Activated T-cell treated with anti-CD3 and anti-CD28 coated beads, Interleukin-2, amount 50 U/mL, for 72 hours (primary cell): ENCODE results near the gene CCDC14. TPM values are rescaled to one million over a fixed set of nuclear protein-coding genes. Genes with fewer than 3 reads are reported as not detected.
"Not testable (repeated sequence)": the region's sequence is repeated elsewhere in the genome, so short reads cannot be mapped to it uniquely, and the experiment has no call there.

ENCODE experiments used
- ATAC-seq, 2 donors: fragments of 150-1000 bp; cut with Tn5 transposase; replicated peaks in 1 of 2; 2 replicates each; pipeline ENCODE4 v1.10.0; 2021; ENCODE audit warnings: moderate library complexity in 2 of 2, mild to moderate bottlenecking in 1 of 2
- DNase-seq, 2 donors: peaks; one replicate each; pipeline ENCODE4 v3.0.0; 2021 to 2022; ENCODE audit warnings: mixed read lengths in 1 of 2
- H3K27ac Mint-ChIP-seq: one replicate; pipeline ENCODE4 v1.8.0; 2022; ENCODE audit warnings: mild to moderate bottlenecking, moderate library complexity, mixed read lengths
- H3K27me3 Mint-ChIP-seq: one replicate; pipeline ENCODE4 v1.8.0; 2022; ENCODE audit warnings: low read depth, mixed read lengths
- H3K36me3 Mint-ChIP-seq, 2 donors: one replicate each; pipeline ENCODE4 v1.8.0; 2022; ENCODE audit warnings: mixed read lengths in 2 of 2, mild to moderate bottlenecking in 1 of 2; ENCODE audit not compliant: insufficient read depth in 2 of 2
- H3K4me1 Mint-ChIP-seq: one replicate; pipeline ENCODE4 v1.8.0; 2022; ENCODE audit warnings: low read depth, mixed read lengths
- H3K4me3 Mint-ChIP-seq, 2 donors: one replicate each; pipeline ENCODE4 v1.8.0; 2022; ENCODE audit warnings: mild to moderate bottlenecking in 2 of 2, mixed read lengths in 2 of 2, moderate library complexity in 2 of 2
- H3K9me3 Mint-ChIP-seq, 2 donors: one replicate each; pipeline ENCODE4 v1.8.0; 2022; ENCODE audit warnings: mixed read lengths in 2 of 2
- total RNA-seq, 2 donors: library from RNA; stranded (reverse); gene quantifications; one replicate each; pipeline ENCODE4 v1.2.3, GENCODE V29; 2022

The CCDC14 gene
- 10 to 100 TPM; 64.5 to 80.7 TPM for total RNA-seq

- H3K4me1 Mint-ChIP-seq: peaks cover 31% of the 10 kb centered on the region
- H3K36me3 Mint-ChIP-seq: no peaks in the 10 kb centered on the region
- no peaks in the 10 kb centered on the region for H3K27me3 Mint-ChIP-seq
- H3K4me3 Mint-ChIP-seq: peak within 1 kb of the TSS; percentile 91 to 95
- DNase-seq: peak; percentile 75 to 81
- ATAC-seq: peak; percentile 93
- peak within 1 kb of the TSS; percentile 92 for H3K27ac Mint-ChIP-seq
- H3K9me3 Mint-ChIP-seq: no peaks in the 10 kb centered on the region
These were observed at the start of gene CCDC14 for GRCh38 chr3:123960781-123961507. Gene CCDC14, minus strand, starts transcription at chr3:123961229. Its CDS starts 56 bp downstream, at chr3:123961173.

GRCh38 chr3:124008321-124008720 is 47.3 kb upstream of the CCDC14 start:
- not testable (repeated sequence) for H3K4me3 Mint-ChIP-seq, ATAC-seq, DNase-seq, H3K27ac Mint-ChIP-seq, H3K4me1 Mint-ChIP-seq, H3K9me3 Mint-ChIP-seq, H3K36me3 Mint-ChIP-seq
- peaks cover 59% of the 10 kb centered on the region for H3K27me3 Mint-ChIP-seq

GRCh38 chr3:124007186-124007585 is 46.2 kb upstream of the CCDC14 start:
- no peaks in the 10 kb centered on the region for H3K9me3 Mint-ChIP-seq
- ATAC-seq: no peak
- H3K4me1 Mint-ChIP-seq: no peaks in the 10 kb centered on the region
- DNase-seq: no peak
- H3K27ac Mint-ChIP-seq: no peak overlapping the region
- peaks cover 61% of the 10 kb centered on the region for H3K27me3 Mint-ChIP-seq
- H3K36me3 Mint-ChIP-seq: no peaks in the 10 kb centered on the region
- no peak overlapping the region for H3K4me3 Mint-ChIP-seq

- not testable (repeated sequence) for H3K4me3 Mint-ChIP-seq, H3K27ac Mint-ChIP-seq, H3K4me1 Mint-ChIP-seq, H3K36me3 Mint-ChIP-seq, H3K9me3 Mint-ChIP-seq, ATAC-seq, DNase-seq
- H3K27me3 Mint-ChIP-seq: peaks cover 78% of the 10 kb centered on the region
These were observed 41.5 kb upstream of the CCDC14 start for GRCh38 chr3:124002405-124003079.

- not testable (repeated sequence) for H3K4me1 Mint-ChIP-seq, H3K9me3 Mint-ChIP-seq
These were observed 40.3 kb upstream of the CCDC14 start for GRCh38 chr3:124001366-124001765.

GRCh38 chr3:123997543-123997942 is 36.5 kb upstream of the CCDC14 start:
- Mint-ChIP-seq H3K4me1 (no peaks in the 10 kb centered on the region), H3K27me3 (peaks cover 37% of the 10 kb centered on the region), H3K27ac (no peak overlapping the region), H3K36me3 (no peaks in the 10 kb centered on the region), H3K4me3 (no peak overlapping the region), H3K9me3 (no peaks in the 10 kb centered on the region)
- DNase-seq: no peak
- ATAC-seq: no peak

More at GRCh38 chr3:124001366-124001765, 40.3 kb upstream of the CCDC14 start:
- not testable (repeated sequence) for ATAC-seq, H3K27ac Mint-ChIP-seq, H3K36me3 Mint-ChIP-seq, DNase-seq, H3K4me3 Mint-ChIP-seq
- peaks cover 67% of the 10 kb centered on the region for H3K27me3 Mint-ChIP-seq

GRCh38 chr3:123993818-123994217 is 32.8 kb upstream of the CCDC14 start:
- no peaks in the 10 kb centered on the region for H3K36me3 Mint-ChIP-seq
- no peak for ATAC-seq
- H3K9me3 Mint-ChIP-seq: no peaks in the 10 kb centered on the region
- H3K27me3 Mint-ChIP-seq: peaks cover 29% of the 10 kb centered on the region
- no peak overlapping the region for H3K27ac Mint-ChIP-seq
- H3K4me1 Mint-ChIP-seq: no peaks in the 10 kb centered on the region
- no peak overlapping the region for H3K4me3 Mint-ChIP-seq
- DNase-seq: no peak

GRCh38 chr3:123991730-123992588 is 30.9 kb upstream of the CCDC14 start, which contains the start of gene ROPN1:
Gene ROPN1, minus strand, starts transcription at chr3:123992124. Its CDS starts 11,643 bp downstream, at chr3:123980481.
- peak; percentile 98 to 99 for ATAC-seq
- not testable (repeated sequence) for H3K4me1 Mint-ChIP-seq, H3K27ac Mint-ChIP-seq, H3K36me3 Mint-ChIP-seq, DNase-seq, H3K9me3 Mint-ChIP-seq
- Mint-ChIP-seq H3K4me3 (peak within 1 kb of the TSS; percentile 57 to 58), H3K27me3 (peaks cover 34% of the 10 kb centered on the region)

GRCh38 chr3:123986427-123986826 is 25.4 kb upstream of the CCDC14 start:
- Mint-ChIP-seq H3K36me3 (no peaks in the 10 kb centered on the region), H3K27ac (no peak overlapping the region), H3K9me3 (no peaks in the 10 kb centered on the region), H3K27me3 (peaks cover 53% of the 10 kb centered on the region), H3K4me1 (no peaks in the 10 kb centered on the region), H3K4me3 (no peak overlapping the region)
- ATAC-seq (no peak), DNase-seq (no peak)

GRCh38 chr3:123984957-123985356 is 23.9 kb upstream of the CCDC14 start:
- Mint-ChIP-seq H3K36me3 (no peaks in the 10 kb centered on the region), H3K4me3 (no peak overlapping the region), H3K27ac (no peak overlapping the region), H3K4me1 (no peaks in the 10 kb centered on the region), H3K9me3 (no peaks in the 10 kb centered on the region), H3K27me3 (peaks cover 56% of the 10 kb centered on the region)
- ATAC-seq: no peak
- DNase-seq: no peak

- no peaks in the 10 kb centered on the region for H3K9me3 Mint-ChIP-seq
- no peak overlapping the region for H3K27ac Mint-ChIP-seq
- no peaks in the 10 kb centered on the region for H3K36me3 Mint-ChIP-seq
- DNase-seq: no peak
- no peak for ATAC-seq
- H3K4me1 Mint-ChIP-seq: no peaks in the 10 kb centered on the region
- H3K4me3 Mint-ChIP-seq: no peak overlapping the region
- H3K27me3 Mint-ChIP-seq: peaks cover 57% of the 10 kb centered on the region
These were observed 23.3 kb upstream of the CCDC14 start for GRCh38 chr3:123984350-123984749.

GRCh38 chr3:123981317-123981716 is 20.3 kb upstream of the CCDC14 start:
- ATAC-seq, H3K36me3 Mint-ChIP-seq, H3K27ac Mint-ChIP-seq, DNase-seq, H3K4me1 Mint-ChIP-seq, H3K4me3 Mint-ChIP-seq, H3K9me3 Mint-ChIP-seq: not testable (repeated sequence)
- H3K27me3 Mint-ChIP-seq: peaks cover 41% of the 10 kb centered on the region

- Mint-ChIP-seq H3K4me3 (no peak overlapping the region), H3K4me1 (no peaks in the 10 kb centered on the region), H3K27ac (no peak overlapping the region), H3K36me3 (no peaks in the 10 kb centered on the region), H3K9me3 (no peaks in the 10 kb centered on the region), H3K27me3 (peaks cover 41% of the 10 kb centered on the region)
- ATAC-seq (no peak), DNase-seq (no peak)
These were observed 19.5 kb upstream of the CCDC14 start for GRCh38 chr3:123980539-123980938.
